Measurements from ENCODE around the gene CUL1.

The CUL1 gene

DNA sequence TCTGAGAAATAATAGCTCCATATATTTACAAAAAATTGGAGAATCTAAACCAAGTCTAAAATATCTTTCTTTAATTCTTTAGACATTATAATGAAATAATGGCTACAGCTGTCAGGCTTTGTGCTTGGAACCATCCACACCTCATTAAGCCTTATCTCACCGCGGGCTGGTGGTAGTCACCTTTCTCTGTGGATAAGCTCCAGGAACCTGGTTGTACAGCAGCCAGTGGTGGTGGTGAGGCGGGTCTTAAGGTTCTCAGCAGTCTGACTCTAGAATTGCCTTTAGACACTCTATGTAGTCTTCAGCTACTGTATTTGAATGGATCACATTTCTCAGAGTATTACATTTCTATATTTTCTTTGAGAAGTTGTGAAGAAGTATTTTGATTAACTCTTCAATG, 34.2 kb downstream of the CUL1 start:
- peaks cover 0 to 57% (median 20%) of the 10 kb centered on the region in 4 donors for H3K4me1 ChIP-seq
- intact Hi-C loops (cut with DNase I; ENCODE audit: low total_unique reads) = no loop called here
- TF ChIP-seq, protein P1, sequence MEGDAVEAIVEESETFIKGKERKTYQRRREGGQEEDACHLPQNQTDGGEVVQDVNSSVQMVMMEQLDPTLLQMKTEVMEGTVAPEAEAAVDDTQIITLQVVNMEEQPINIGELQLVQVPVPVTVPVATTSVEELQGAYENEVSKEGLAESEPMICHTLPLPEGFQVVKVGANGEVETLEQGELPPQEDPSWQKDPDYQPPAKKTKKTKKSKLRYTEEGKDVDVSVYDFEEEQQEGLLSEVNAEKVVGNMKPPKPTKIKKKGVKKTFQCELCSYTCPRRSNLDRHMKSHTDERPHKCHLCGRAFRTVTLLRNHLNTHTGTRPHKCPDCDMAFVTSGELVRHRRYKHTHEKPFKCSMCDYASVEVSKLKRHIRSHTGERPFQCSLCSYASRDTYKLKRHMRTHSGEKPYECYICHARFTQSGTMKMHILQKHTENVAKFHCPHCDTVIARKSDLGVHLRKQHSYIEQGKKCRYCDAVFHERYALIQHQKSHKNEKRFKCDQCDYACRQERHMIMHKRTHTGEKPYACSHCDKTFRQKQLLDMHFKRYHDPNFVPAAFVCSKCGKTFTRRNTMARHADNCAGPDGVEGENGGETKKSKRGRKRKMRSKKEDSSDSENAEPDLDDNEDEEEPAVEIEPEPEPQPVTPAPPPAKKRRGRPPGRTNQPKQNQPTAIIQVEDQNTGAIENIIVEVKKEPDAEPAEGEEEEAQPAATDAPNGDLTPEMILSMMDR (IDR thresholded peaks at IDR 0.05) = no peak
- no peaks in the 10 kb centered on the region for H3K9me3 ChIP-seq
- peaks cover 9 to 45% (median 33%) of the 10 kb centered on the region in 3 donors for H3K36me3 ChIP-seq
- H3K27ac ChIP-seq = no peak overlapping the region
- no peak for DNase-seq
- H3K4me3 ChIP-seq = no peak overlapping the region
- H3K27me3 ChIP-seq = no peaks in the 10 kb centered on the region

DNA sequence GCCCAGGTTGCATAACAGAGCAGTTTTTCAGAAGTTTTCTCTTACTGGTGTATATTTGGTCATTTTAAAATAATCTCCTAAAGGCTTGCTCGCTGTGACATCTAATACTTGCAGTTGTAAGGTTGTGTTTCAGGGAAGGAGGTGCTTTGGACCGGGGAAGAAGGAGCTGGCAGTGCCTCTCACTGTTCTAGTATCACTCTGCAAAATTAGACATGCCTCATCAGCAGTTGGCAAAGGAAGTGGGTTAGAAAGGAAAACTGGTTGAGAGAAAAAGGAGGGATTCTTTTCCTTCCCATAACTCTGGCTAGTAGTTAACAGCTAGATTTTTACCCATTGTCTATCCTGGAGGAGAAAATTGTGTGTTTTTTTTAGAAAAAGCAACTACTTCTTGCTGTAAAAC, 34.8 kb downstream of the CUL1 start:
- H3K4me3 ChIP-seq = no peak overlapping the region
- H3K27me3 ChIP-seq = no peaks in the 10 kb centered on the region
- intact Hi-C loops (cut with DNase I; ENCODE audit: low total_unique reads) = no loop called here
- TF ChIP-seq, protein P1 (IDR thresholded peaks at IDR 0.05) = no peak
- DNase-seq = no peak
- H3K27ac ChIP-seq = no peak overlapping the region
- H3K36me3 ChIP-seq = peaks cover 15 to 52% (median 39%) of the 10 kb centered on the region in 3 donors
- H3K4me1 ChIP-seq = peaks cover 0 to 54% (median 20%) of the 10 kb centered on the region in 4 donors
- no peaks in the 10 kb centered on the region for H3K9me3 ChIP-seq

DNA sequence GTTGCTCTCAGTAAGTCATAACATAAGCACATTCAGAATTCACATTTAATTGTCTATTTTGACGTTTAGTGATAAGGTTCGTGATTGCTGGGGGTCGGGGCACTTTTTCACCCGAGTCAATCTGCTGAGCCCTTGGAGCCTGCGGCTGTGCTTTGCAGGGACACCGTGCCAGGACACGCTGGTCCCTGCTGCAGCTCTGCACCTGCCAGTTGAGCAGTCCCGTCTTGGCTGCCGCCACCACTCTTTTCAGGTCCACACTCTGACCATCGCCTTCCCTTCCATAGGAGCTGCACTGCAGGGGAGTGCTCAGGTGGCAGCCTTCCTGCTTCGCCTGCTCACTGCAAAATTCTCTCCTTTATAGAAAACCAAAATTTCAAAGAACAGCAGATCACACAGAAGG, 36.4 kb downstream of the CUL1 start:
- Histone ChIP-seq H3K27ac (no peak overlapping the region), H3K9me3 (no peaks in the 10 kb centered on the region), H3K4me3 (no peak overlapping the region), H3K36me3 (peaks cover 20 to 57% (median 42%) of the 10 kb centered on the region in 3 donors), H3K27me3 (no peaks in the 10 kb centered on the region), H3K4me1 (peaks cover 0 to 38% (median 13%) of the 10 kb centered on the region in 4 donors)
- TF ChIP-seq, protein P1 (IDR thresholded peaks at IDR 0.05) = no peak
- intact Hi-C loops (cut with DNase I; ENCODE audit: low total_unique reads) = no loop called here
- no peak for DNase-seq

DNA sequence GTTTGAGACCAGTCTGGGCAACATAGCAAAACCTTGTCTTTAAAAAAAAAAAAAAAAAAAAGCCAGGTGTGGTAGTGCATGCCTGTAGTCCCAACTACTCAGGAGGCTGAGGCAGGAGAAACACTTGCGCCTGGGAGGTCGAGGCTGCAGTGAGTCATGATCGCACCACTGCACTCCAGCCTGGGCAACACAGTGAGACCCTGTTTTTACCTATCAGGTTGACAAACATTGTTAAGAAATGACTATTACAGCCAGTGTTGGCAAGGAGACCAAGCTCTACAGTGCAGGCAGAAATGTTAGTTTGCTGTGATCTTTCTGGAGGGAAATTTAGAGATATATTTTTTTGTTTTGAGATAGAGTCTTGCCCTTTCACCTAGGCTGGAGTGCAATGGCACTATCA, 37.3 kb downstream of the CUL1 start:
- TF ChIP-seq, protein P1 (IDR thresholded peaks at IDR 0.05) = no peak
- no peak for DNase-seq
- intact Hi-C loops (cut with DNase I; ENCODE audit: low total_unique reads) = no loop called here
- Histone ChIP-seq H3K4me3 (no peak overlapping the region), H3K27me3 (no peaks in the 10 kb centered on the region), H3K4me1 (peaks cover 0 to 29% (median 6%) of the 10 kb centered on the region in 4 donors), H3K36me3 (peaks cover 28 to 60% (median 50%) of the 10 kb centered on the region in 3 donors), H3K27ac (no peak overlapping the region), H3K9me3 (no peaks in the 10 kb centered on the region)

DNA sequence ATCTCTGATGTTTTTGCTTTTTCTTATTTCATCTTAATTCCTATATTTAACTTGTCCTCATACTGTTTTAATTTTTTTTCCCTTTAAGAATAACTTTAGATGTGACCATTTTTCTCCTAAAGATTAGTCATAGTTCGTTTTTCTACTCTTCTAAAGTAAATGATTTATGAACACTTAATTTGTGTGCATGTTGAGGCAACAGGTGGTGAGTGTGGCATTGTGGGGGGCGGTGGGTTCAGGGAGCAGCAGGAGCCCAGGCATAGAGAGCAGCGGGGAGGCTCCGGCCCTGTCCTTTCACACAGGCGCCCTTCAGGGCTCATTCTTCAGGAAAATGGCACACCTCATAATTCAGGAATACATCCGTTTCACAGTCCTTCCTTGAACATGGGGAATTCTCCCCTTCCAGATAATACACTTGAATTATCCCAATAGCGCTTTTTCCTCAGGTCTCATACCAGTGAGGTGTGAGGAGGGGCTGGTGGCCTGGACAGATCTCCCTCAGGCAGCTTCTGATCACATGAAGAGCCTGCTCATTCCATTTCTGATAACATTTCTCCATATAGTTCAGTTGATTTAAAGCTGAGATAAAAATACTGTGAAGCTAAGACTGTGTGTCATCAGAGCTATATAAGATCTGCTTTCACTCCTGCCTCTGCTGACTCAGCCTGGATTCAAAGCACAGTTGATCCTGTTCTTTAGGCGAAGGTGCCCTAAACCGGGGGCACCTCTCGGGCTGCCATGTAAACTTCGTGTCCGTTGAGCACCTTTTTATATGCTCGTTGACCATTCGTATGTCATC, 40.2 kb downstream of the CUL1 start:
- TF ChIP-seq, protein P1 (IDR thresholded peaks at IDR 0.05) = no peak
- no peak overlapping the region for H3K27ac ChIP-seq
- H3K9me3 ChIP-seq = no peaks in the 10 kb centered on the region
- peaks cover 22 to 50% (median 38%) of the 10 kb centered on the region in 3 donors for H3K36me3 ChIP-seq
- no peak overlapping the region for H3K4me3 ChIP-seq
- intact Hi-C loops (cut with DNase I; ENCODE audit: low total_unique reads) = no loop called here
- H3K4me1 ChIP-seq = peaks cover 0 to 7% (median 3%) of the 10 kb centered on the region in 4 donors
- no peaks in the 10 kb centered on the region for H3K27me3 ChIP-seq
- no peak for DNase-seq
